ENCODE data around the gene ADGRG1. TPM values are rescaled to one million over a fixed set of nuclear protein-coding genes. Genes with fewer than 3 reads are reported as not detected.

The ADGRG1 gene
- total RNA-seq, 1 donor from 2014 or later = 19.6 TPM

DNA sequence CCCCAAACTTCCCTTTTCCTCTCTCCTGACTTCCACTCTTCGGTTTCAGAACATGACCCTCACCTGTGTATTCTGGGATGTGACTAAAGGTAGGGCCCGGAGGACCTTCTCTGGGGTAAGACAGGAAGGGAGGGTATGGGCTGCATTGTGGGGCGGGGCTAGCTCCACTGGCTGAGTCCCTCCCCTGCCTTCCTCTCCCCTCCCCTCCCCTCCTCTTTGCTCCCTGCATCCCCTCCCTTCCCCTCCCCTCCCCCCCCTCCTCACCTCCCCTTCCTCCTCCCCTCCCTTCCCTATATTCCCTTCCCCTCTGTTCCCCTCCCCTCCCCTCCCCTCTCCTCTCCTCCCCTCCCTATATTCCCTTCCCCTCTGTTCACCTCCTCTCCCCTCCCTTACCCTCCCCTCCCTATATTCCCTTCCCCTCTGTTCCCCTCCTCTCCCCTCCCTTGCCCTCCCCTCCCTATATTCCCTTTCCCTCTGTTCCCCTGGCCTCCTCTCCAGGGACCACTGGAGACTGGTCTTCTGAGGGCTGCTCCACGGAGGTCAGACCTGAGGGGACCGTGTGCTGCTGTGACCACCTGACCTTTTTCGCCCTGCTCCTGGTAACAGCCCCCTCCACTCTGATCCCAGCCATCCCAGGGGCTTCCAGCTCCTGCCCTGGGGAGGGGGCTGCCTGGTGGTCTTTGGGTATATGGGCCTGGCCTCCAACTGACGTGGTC lies 51.5 kb downstream of the ADGRG1 start:
- no peak for DNase-seq (ENCODE audit: low spot score in 2 of 2)
- no peak for FAIRE-seq

DNA sequence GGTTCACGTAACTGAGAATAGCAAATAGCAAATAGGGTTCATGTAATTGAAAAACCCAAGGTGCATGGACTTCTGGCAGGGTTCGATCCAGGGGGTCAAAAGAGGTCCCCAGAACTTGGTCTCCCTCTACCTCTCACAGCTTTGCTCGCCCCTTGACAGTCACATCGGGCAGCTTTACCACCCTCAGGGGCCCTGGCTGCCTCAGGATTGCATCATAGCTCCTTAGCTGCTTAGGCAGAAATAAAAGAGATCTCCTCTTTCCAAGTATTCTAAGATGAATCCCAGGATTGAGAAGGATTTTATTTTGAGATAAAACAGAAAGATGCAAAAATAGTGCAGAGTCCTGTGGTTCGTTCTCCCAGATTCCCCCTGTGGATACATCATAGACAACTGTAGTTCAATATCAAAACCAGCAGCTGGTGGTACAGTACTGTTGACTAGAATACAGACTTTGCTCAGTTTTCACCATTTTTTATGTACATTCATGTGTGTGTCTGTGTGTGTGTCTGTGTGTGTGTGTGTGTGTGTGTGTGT lies 52.5 kb downstream of the ADGRG1 start:
- DNase-seq (ENCODE audit: low spot score in 2 of 2) = no peak
- FAIRE-seq = no peak

GRCh38 chr16:57681950-57682728 lies 53.7 kb downstream of the ADGRG1 start:
- DNase-seq (ENCODE audit: low spot score in 2 of 2) (no peak), FAIRE-seq (no peak)

DNA sequence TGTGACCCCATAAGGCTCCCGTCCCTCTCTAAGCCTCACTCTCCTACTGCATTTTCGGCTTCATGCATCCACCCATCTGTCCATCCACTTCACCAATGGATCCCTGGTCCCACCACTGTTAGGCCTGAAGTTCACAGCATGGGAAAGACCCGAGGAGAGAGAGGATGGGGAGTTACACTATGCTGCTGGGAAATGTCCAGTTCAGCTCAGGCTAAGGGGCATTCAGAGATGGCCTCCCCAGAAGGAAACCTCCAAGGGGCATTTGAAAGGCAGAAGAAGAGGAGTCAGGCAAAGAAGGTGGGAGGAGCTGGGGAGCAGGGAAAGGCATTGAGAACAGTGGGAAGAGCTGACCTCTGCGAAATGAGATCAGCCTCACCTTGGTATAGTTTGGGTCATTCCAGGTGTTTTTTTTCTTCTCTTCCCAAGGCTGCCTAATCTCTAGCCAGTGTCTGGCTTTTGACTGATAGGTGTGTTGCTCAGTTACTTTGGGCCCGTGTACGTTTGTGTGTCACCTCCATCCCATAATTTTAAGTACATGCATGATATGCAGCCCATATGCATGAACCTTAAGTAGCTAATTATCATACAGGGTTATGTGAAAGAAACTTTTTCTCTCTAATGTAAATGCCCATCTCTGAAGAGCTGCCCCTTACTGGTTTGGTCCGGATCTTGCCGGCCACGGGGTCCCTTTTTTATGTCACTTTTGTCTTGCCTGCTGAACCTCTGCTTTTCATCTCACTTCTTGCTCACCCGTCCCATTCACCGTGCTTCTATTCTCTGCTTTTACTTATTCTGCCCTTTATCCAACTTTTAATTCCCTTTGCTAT lies 54.6 kb downstream of the ADGRG1 start:
- no peak for FAIRE-seq

DNA sequence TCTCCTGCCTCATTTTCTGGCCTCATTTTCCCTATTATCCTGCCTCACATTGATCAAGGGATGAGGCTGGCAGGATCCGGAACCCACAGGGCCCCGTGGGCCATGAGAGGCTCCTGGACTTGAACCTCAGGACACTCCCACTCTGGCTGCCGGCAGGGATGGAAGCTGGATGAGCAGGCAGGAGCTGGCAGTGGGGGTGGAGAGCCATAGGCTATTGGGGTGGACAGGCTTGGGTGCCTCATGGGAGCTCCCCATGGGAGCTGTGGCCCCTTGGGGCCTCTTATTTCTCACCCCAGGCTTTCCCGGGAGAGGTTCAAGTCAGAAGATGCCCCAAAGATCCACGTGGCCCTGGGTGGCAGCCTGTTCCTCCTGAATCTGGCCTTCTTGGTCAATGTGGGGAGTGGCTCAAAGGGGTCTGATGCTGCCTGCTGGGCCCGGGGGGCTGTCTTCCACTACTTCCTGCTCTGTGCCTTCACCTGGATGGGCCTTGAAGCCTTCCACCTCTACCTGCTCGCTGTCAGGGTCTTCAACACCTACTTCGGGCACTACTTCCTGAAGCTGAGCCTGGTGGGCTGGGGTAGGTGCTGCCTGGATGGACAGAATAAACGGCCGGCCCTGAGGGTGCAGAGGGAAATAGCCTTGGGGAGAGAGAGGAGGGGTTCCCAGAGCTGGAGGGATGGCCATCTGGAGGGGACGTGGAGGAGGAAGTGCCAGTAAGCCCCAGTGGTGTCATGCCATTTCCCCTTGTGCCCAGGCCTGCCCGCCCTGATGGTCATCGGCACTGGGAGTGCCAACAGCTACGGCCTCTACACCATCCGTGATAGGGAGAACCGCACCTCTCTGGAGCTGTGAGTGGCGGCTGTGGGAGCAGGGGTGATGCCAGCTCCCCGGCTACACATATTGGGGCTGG lies 55.5 kb downstream of the ADGRG1 start:
- FAIRE-seq = no peak

More for the DNA sequence above, 54.6 kb downstream of the ADGRG1 start:
- DNase-seq (ENCODE audit: low spot score in 2 of 2) = no peak

DNA sequence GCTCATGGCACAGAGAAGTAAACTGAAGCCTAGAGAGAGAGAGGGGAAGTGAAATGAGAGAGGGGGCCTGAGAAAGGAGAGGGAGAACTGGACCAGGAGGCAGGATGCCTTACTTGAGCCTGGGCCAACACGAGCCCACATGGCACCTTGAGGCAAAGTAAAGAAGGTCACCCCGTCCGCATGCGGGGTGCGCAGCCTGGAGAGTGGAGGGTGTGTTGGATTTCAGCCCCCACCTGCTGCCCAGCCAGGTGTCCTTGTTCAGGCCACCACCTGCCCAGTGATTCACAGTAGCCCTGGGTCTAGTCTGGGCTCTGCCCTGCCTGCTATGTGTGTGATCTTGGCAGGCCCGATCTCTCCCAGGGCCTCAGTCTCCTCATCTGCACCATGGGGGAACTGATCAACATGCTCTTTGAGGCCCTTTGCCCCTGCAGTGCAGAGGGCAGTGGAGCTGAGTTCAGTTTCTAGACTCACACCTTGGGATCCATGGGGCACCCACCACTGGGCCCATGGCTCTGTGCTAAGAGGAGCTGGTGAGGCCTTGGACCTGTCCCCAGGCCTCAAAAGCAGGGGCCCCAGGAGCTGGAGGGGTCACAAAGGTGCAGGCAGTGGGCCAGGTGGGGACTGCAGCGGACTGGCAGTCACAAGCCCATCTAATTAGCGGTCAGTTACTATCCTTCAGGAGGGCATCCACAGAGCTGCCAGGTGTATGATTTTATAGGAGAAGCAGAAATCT lies 56.4 kb downstream of the ADGRG1 start:
- no peak for FAIRE-seq

More for the DNA sequence above, 55.5 kb downstream of the ADGRG1 start:
- DNase-seq (ENCODE audit: low spot score in 2 of 2) = no peak

GRCh38 chr16:57685633-57686032 lies 57.2 kb downstream of the ADGRG1 start:
- no peak for FAIRE-seq

More for the DNA sequence above, 56.4 kb downstream of the ADGRG1 start:
- no peak for DNase-seq (ENCODE audit: low spot score in 2 of 2)

DNA sequence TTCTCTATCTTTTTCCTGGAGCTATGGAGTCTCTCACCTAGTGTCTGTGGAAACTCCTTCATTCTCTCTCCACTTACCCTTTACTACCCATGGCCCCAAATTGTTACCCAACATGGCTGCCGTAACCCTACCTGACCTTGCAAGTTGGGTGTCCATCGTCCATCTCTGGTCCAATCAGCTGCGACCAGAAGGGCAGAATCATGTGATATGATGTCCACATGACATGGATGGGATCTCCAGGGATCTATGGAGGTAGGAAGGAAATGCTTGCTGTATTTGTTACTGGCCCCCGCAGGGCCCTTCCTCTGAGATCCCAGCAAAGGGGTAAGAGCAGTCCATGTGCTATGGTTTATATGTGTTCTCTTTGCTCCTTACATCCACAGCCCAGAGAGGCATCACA lies 58.1 kb downstream of the ADGRG1 start:
- DNase-seq (ENCODE audit: low spot score in 2 of 2) = no peak
- FAIRE-seq = no peak

More at GRCh38 chr16:57685633-57686032, 57.2 kb downstream of the ADGRG1 start:
- no peak for DNase-seq (ENCODE audit: low spot score in 2 of 2)

DNA sequence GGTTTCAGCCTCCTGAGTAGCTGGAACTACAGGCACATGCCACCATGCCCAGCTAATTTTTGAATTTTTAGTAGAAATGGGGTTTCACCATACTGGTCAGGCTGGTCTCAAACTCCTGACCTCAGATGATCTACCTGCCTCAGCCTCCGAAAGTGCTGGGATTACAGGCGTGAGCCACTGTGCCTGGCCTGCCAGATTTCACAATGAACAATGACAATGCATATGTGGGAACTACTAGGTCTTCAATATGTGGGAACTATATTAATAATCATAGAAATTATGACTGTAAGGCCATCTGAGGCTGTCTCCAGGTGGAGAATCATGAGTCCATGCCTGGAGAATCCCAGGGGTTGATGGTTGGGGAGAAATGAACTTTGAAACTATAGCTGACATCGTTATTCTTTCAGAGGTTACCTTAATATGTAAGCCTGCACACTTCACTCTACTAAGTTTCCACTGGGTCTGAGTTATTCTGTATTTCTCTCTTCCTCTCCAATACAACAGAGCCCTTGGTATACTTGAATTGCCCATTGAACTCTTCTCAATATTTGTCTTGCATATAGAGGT lies 59.0 kb downstream of the ADGRG1 start:
- no peak for FAIRE-seq
- no peak for DNase-seq (ENCODE audit: low spot score in 2 of 2)

- no peak for DNase-seq (ENCODE audit: low spot score in 2 of 2)
- FAIRE-seq = no peak
Measured at GRCh38 chr16:57688487-57688986, 60.1 kb downstream of the ADGRG1 start.

DNA sequence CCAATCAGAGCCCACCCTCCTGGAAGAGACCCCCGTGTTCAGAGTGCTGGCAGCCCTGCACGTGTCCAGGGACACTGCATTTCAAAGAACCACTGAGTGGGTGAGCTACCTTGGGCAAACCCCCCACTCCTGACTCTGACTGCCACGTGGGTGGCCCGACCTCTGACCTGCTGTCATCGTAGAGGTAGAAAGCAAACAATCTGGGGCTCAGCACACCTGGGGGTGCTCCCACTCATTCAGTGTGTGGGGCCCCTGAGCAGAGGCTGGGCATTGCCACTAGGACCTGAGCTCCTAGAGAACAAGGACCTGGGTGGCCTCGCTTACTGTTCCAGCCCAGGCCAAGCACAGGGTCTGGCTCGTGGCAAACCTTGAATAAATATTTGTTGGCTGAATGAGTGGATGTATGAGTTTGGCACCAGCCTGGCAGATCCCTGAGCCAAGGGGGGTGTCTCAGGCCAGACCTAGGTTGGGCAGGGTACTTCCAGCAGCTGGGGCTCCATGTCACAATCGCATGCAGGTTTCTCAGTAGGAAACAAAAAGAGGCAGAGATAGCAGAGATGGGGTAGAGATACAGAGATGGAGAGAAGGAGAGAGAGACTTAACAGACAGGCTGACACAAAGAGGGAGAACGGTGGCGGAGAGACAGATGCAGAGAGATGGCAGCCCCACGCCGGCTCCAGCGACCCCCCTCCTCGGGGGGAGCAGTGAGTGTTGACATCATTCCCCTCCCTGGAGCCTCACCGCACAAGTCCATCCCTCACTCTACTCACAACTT lies 60.7 kb downstream of the ADGRG1 start:
- FAIRE-seq = no peak
- no peak for DNase-seq (ENCODE audit: low spot score in 2 of 2)

- FAIRE-seq (no peak), DNase-seq (ENCODE audit: low spot score in 2 of 2) (no peak)
Measured at GRCh38 chr16:57689762-57690558, 61.5 kb downstream of the ADGRG1 start.

DNA sequence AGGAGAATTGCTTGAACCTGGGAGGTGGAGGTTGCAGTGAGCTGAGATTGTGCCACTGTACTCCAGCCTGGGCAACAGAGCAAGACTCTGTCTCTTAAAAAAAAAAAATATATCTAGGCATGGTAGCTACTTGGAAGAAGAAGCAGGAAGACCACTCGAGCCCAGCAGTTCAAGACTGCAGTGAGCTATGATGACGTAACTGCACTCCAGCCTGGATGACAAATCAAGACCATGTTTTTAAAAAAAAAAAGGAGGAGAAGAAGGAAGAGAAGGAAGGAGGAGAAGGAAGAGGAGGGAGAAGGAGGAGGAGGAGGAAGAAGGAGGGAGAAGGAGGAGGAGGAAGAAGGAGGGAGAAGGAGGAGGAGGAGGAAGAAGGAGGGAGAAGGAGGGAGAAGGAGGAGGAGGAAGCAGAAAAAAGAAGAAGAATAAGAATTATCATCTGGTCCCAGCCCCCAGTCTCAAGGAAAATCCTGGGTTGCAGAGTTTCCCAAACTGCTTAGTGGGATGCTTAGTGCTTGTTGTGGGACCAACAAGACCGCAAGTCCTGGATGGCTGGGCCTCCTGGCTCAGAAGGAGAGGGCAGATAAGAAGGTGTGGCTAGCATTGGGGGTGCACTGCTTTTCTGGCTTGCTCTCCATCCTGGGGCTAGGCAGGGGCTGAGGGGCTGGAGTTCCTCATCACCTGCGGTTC lies 62.5 kb downstream of the ADGRG1 start:
- no peak for FAIRE-seq
- no peak for DNase-seq (ENCODE audit: low spot score in 2 of 2)

- no peak for DNase-seq (ENCODE audit: low spot score in 2 of 2)
- no peak for FAIRE-seq
Measured at GRCh38 chr16:57692636-57693035, 64.2 kb downstream of the ADGRG1 start.

DNA sequence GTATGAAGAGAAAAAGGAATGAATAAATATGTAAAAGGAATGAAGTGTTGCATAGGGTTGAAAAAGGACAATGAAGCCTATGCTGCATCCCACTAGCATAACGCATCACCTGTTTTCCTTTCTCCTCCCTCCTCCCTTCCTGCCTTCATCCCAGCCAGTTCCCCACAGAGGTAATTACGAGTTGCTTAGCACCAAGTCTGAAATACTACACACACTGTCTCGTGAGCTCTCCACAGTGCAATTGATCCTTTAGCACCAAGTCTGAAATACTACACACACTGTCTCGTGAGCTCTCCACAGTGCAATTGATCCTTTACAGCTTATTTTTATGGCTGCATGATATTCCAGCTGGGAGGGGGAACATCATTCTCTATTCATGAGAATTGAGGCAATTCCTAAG lies 65.1 kb downstream of the ADGRG1 start:
- FAIRE-seq (no peak), DNase-seq (ENCODE audit: low spot score in 2 of 2) (no peak)

DNA sequence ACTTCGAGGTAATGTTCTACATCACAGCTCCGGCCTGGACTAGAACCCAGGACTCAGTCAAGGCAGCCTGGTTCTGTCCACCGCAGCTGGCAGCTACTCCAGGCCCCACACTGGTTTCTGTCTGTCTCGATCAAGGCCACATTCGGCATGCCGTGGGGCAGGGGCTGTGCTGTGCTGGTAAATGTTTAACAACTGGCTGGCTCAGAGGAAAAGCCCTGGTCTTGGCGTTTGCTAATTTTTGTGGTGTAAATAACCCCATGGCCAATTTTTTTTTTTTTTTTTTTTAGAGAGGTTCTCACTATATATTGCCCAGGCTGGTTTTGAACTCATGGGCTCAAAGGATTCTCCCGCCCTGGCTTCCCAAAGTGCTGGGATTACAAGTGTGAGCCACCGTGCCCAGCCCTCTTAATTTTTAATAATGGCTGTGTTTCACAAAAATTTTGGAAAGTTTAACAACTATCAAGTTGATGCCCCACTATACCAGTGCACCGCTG lies 65.8 kb downstream of the ADGRG1 start:
- DNase-seq (ENCODE audit: low spot score in 2 of 2) (no peak), FAIRE-seq (no peak)

Data from frontal cortex (tissue), 4 donors.